Hematopoietic multipotent progenitor cell treated with erythropoietin and hydrocortisone succinate and interleukin-3 and kit ligand, for 8 days (in vitro differentiated cells): ENCODE measurements around the gene FCRL6.

Experiments used
- DNase-seq: peaks from one replicate; pipeline ENCODE4 v3.0.0-alpha.2; 2015

Gene FCRL6

GRCh38 chr1:159802111-159802510 is at the start of gene FCRL6:
FCRL6 (plus strand) TSS chr1:159802360; CDS start chr1:159802425, 65 bp downstream.
- DNase-seq, result no peak

DNA sequence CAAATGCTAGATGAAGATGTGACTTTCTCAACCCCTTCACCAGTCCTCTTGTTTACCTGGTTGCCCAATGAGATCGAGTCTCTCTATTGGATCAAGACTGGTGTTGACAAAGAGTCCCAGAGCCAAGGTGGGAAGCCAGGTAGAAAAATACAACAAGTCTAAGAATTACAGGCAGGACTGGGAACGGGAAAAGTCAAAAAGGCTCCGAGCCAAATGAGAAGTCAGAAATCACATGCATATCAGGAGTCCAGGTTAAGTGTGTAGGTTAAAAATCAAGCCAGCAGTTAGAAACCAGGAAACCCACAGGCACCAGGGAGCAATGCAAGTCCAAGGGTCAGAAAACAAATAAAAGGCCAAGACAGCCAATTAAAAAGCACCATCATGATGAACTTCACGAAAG is 48.8 kb upstream of the FCRL6 start:
- DNase-seq, result no peak

DNA sequence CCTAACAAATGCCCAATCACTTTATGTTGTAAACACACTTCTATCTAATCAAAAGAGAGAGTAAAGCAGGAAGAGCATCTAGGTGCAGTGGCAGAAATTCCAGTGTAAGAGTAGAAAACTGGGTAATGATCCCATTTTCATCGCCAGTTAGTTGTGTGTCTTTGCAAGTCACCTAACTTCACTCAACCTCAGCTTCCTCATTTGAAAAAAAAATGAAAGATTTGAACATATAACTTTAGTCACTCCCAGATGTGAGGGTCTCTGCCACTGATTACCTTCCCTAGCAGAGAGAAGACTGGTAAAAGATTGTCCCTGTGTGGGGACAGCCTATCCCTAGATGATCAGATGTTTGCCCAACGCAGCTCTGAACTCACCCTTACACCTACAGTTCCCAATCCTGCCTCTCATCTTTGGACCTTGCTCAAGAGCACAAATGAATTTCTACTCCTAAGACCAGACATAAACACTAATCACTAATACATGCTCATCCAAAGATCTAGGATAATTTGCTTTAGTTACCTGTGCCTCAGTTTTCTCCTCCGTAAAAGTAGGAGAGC is 46.6 kb upstream of the FCRL6 start:
- DNase-seq, result no peak

GRCh38 chr1:159756397-159756796 is 45.8 kb upstream of the FCRL6 start:
- DNase-seq, result no peak

DNA sequence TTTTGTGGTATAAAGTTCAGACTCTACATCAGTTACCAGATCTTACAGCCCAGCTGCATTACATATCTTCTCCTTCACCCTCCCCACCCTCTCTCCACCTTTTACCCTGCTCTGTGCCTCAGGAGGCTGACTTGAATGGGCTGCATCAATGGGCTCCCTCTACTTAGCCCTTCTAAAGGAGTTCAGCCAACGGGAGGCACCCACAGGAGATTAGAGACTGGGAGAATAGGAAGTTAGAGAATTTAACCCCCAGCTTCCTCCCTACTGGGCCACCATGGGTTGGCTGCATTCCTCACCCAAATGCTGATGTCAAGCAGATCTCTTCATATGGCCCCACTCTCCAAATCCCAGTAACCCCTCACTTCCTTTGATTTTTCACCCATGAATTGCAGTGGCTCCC is 38.5 kb upstream of the FCRL6 start:
- DNase-seq, result no peak

- no peak for DNase-seq
Observed at GRCh38 chr1:159765806-159766205, 36.4 kb upstream of the FCRL6 start.

DNA sequence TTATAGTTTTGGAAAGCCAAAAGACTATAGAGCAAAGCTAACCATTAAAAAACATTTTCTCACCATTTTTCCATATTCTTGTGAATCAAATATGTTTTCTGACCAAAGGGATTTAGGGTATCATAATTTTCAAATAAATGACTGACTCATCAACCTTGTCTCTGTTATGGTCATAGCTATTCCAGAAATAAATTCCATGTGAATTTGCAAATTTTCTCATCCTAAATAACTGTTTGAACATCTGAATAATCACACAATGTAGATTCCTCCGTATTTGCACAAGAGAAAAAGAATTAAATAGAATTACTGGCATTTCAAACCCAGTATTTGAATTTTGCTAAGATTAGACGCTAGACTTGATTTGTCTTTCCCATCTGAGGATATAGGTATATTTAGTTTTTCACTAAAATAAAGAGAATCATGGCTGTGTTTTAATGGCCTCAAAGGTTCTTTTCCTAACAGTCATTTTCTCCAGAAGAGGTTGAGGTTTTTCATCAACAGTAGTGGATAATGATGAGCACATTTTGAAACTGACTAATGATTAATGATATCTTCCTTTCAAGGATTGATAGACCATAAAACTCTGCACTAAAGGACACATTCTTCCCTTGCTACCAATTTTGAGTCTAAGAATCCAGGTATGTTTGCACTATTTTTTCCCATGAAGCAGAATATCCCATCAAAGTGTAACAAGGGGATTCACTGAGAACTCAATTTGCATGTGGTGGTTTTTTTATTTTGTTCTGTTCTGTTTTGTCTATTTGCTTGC is 30.8 kb upstream of the FCRL6 start:
- DNase-seq, result no peak

- no peak for DNase-seq
Observed at GRCh38 chr1:159774465-159774864, 27.7 kb upstream of the FCRL6 start.

GRCh38 chr1:159775716-159776115 is 26.4 kb upstream of the FCRL6 start:
- peak; percentile 23 for DNase-seq

- no peak for DNase-seq
Observed at GRCh38 chr1:159778266-159778665, 23.9 kb upstream of the FCRL6 start.

- DNase-seq, result no peak
Observed at GRCh38 chr1:159779403-159779851, 22.7 kb upstream of the FCRL6 start.

- peak; percentile 95 for DNase-seq
Observed at GRCh38 chr1:159780583-159781582, 21.3 kb upstream of the FCRL6 start, which contains the start of gene DUSP23. DUSP23 (plus strand) TSS chr1:159780962; CDS start chr1:159781101, 139 bp downstream.

DNA sequence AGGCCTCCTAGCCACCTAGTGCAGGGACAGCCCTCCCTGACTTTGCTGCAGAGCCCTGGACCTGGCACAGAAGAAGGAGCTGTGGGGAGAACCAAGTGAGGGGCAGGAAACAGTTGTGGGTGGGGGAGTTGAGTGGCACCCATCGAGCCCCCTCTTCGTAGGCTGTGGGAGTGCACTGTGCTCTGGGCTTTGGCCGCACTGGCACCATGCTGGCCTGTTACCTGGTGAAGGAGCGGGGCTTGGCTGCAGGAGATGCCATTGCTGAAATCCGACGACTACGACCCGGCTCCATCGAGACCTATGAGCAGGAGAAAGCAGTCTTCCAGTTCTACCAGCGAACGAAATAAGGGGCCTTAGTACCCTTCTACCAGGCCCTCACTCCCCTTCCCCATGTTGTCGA is 20.2 kb upstream of the FCRL6 start:
- no peak for DNase-seq

- DNase-seq, result no peak
Observed at GRCh38 chr1:159783724-159784123, 18.4 kb upstream of the FCRL6 start.

GRCh38 chr1:159786465-159786864 is 15.7 kb upstream of the FCRL6 start:
- DNase-seq, result peak; percentile 19

GRCh38 chr1:159786966-159787365 is 15.2 kb upstream of the FCRL6 start:
- no peak for DNase-seq

DNA sequence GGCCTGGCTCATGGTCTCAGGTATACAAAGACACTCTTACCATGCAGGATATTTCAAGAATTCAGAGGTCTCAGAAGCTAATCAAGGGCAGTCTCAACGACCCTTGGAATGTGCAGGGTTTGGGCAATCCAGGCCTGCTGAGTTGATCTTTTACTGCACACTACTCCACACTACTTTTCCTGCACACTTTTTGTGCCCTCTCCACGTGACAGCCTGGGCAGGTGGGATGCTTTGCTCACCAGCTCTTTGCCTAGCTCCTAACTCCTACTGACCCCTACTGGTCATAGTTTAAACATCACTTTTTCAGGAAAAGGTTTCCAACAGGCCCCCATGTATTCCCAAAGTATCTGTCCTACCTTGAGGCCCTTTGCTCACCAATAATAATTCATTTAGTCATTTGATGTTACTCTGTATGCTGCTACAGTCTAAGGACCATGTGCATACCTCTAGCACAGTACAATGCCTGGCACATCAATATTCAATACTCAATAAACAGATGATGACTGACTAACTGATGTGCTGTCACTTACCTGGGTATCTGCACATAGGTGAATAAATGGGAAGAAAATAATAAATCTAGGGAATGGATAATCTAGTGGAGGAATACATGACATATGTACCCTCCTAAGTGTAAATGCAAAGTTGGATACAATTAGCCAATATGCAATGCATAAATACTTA is 11.8 kb upstream of the FCRL6 start:
- peak; percentile 41 for DNase-seq

- DNase-seq, result peak; percentile 52
Observed at GRCh38 chr1:159791031-159791430, 11.1 kb upstream of the FCRL6 start.

DNA sequence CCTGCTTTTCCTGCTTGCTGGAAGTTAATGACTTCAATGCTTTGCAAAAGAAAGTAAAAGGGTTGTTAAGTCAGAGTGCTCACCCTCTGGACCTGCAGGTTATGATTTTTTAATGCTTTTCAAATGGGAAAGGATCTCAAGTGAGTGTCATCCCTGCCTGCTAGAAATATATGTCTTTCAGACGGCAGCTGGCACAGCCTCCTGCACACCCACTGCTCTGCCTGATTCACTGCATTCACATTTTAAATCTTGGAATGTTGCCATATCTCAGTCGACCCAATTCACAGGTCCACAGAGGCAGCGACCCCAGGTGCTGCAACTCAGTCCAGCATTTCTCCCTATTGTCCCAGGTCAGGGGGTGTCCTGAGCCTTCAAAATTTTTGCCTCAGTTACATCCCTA is 10.7 kb upstream of the FCRL6 start:
- DNase-seq, result no peak

DNA sequence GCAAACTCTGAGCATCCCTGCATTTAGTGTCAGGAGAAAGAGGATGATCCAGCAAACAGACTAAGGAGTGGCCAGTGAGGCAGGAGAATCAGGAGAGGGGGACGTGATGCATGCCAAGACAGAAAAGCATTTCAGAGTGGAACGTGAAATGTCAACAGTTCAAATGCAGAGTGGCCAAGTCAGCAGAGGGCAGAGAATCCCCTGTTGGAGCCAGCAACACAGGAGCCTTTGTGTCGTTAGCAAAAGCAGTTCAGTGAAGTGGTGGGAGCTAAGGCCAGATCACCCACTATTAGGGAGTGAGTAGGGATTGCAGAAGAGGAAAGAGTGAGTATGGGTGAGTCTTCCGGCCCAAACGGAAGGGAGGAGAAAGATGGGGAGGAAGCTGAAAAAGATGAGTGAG is 6.6 kb upstream of the FCRL6 start:
- DNase-seq, result no peak

DNA sequence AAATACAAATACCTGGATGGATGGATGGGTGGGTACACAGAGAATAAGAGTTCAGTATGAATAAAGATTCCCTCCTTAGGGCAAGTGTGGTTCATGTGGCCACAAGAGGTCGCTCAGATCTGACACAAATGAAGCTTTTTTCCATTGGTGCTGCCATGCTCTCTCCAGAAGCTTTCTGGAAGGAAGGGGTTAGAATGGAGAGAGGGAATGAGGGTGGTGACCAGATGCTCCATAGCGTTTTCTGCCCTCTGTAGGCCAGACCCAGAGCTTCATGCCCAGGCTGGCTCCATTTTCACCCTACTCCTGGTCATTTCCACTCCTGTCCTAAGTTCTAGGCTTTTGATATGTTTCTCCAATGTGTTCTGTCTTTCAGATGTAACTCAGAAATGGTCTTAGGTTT is 3.3 kb upstream of the FCRL6 start:
- DNase-seq, result peak; percentile 78

DNA sequence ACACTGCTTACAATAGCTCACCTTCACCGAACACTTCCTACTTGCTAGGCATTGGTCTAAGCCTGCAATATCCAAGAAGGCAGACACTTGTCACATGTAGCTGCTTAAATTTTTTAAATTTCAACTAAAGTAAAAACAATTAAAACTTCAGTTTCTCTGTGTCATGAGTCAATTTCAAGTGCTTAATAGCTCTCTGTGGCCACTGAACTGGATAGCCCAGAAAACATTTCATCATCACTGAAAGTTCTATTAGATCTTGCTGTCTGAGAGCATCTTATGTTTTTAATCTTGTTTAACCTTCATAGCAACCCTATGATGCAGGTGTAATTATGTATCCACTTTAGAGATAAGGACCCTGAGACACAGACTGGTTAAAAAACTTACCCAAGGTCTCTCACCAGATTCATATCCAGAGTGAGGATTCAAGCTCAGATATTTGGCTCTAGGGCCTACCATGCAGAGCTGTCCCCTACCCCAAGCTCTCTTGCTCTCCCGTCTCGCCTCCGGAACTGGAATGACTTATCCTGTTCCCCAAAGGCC is 2.6 kb upstream of the FCRL6 start:
- no peak for DNase-seq
